Astrocyte of the cerebellum (primary cell): ENCODE measurements around the gene ZSWIM8.

Experiments
- DNase-seq: peaks from one replicate; pipeline ENCODE4 v3.0.0-alpha.2; 2011; ENCODE audit warnings: low read depth
- H3K4me3 ChIP-seq: 2 replicates; pipeline ENCODE4 v1.5.1; 2011; ENCODE audit warnings: mild to moderate bottlenecking, low read depth, low read length, moderate library complexity
- in situ Hi-C: cut with HindIII; loops from 2 replicates; pipeline ENCODE4 v1.10.0; 2017; ENCODE audit warnings: low sequenced_read_pairs
- TF ChIP-seq, protein P1 (sequence below): IDR thresholded peaks from 2 replicates; pipeline ENCODE4 v1.5.1; 2012; ENCODE audit warnings: low read length, low read depth, moderate library complexity, mild to moderate bottlenecking; ENCODE audit errors: missing control alignments

The ZSWIM8 gene

DNA sequence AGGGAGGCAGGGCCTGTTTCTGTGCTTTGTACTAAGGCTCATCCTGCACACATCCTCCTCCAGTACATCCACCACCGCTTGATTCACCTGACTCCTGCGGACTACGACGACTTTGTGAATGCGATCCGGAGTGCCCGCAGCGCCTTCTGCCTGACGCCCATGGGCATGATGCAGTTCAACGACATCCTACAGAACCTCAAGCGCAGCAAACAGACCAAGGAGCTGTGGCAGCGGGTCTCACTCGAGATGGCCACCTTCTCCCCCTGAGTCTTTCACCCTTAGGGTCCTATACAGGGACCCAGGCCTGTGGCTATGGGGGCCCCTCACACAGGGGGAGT lies 15.8 kb downstream of the ZSWIM8 start:
- TF ChIP-seq, protein P1, sequence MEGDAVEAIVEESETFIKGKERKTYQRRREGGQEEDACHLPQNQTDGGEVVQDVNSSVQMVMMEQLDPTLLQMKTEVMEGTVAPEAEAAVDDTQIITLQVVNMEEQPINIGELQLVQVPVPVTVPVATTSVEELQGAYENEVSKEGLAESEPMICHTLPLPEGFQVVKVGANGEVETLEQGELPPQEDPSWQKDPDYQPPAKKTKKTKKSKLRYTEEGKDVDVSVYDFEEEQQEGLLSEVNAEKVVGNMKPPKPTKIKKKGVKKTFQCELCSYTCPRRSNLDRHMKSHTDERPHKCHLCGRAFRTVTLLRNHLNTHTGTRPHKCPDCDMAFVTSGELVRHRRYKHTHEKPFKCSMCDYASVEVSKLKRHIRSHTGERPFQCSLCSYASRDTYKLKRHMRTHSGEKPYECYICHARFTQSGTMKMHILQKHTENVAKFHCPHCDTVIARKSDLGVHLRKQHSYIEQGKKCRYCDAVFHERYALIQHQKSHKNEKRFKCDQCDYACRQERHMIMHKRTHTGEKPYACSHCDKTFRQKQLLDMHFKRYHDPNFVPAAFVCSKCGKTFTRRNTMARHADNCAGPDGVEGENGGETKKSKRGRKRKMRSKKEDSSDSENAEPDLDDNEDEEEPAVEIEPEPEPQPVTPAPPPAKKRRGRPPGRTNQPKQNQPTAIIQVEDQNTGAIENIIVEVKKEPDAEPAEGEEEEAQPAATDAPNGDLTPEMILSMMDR = no peak
- DNase-seq = no peak
- in situ Hi-C loops = no loop called here
- no peak overlapping the region for H3K4me3 ChIP-seq

DNA sequence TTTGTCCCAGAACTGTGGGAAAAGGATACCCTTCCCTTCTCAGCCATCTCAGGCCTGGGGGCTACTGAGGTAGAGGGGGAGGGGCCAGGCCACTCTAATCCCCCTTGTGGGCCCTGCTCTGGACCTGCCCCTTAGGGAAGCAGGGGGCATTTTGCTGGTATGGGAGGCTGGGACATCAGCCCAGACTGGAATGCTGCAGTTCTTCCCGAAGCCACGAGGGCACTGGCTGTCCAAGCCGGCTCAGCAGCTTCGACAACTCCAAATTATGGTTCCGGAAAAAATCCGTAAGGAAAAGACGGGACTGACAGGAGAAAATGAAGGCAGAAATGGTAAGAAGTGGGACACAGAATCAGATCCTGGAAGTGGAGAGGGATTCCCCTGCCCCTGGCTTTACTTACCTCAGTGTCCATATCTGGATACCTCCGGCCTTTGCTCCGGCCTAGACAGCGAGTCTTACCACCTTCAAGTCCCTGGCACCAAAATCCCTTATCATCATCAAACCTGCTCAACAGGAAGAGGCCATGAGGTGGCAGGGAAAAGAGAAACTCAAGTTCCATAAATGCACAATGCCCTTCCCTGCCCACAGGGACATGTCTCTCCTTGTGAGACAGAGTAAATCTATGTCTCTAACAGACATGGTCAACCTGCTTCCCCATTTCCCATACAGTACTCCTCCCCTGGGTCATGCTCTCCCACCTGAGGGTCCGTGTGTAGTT lies 17.0 kb downstream of the ZSWIM8 start:
- in situ Hi-C loops = no loop called here
- no peak for DNase-seq
- no peak overlapping the region for H3K4me3 ChIP-seq
- TF ChIP-seq, protein P1 = no peak

DNA sequence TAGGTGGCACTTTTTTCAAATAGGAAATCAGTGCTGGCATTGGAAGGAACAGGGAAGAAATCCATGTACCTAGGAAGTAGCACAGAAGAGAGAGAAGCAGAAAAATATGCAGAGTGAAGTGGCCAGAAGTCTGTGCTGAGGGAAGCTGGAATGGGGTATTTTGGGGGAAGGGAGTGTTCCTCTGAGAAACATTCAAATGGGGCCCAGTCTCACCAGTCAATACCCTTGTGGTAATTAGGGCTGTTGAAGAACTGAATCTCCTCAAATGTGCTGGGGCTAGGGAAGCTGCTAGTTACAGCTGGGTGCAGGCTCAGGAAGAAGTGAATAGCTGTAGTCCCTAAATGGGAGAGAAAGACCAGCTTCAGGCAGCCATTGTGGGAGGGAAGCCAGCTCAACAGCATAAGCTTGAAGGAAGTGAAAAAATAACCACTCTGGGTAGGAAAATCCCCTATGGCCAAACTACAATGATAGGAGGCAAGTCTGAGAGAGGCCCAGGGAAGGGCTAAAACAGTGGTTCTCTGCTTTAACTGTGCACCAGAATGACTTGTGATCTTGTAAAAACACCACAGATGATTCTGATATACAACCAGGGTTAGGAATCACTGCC lies 18.4 kb downstream of the ZSWIM8 start:
- no peak for DNase-seq
- TF ChIP-seq, protein P1 = no peak
- no peak overlapping the region for H3K4me3 ChIP-seq
- in situ Hi-C loops = no loop called here

DNA sequence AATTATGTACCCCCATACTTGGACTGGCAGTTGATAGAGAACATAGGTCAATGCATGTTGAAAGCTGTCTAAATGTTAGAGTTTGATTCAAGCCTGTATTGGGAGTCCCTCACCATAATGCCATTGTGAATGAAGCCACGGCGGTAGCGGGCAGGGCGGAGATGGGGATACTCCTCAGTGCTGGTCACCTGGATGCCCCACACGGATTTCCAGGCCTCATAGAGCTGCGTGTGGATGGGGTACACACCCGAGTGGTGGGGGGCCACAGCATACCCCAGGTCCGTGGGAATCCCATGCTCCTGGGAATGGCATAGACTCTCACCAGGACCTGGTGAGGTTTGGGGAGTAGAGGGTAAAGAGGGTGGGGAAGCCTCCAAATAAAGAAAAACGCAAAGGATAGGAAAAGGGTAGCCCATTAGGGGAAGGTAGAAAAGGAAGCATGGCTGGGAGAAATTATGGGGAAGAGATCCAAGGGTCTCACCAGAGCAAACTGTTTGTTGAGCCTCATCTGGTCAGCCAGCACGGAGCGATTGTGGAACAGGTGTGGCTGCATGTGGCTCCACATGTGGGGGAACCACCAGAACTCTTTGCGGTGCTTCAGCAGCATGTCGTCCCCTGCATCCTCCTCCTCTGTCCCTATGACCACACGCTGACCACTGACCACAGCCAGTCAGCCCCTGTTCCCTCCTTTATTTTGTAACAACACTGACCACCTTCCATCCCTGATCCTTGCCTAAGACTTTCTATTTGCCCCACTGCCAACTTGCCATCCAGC lies 21.0 kb downstream of the ZSWIM8 start:
- DNase-seq = no peak
- in situ Hi-C loops = no loop called here
- no peak overlapping the region for H3K4me3 ChIP-seq
- TF ChIP-seq, protein P1 = no peak

DNA sequence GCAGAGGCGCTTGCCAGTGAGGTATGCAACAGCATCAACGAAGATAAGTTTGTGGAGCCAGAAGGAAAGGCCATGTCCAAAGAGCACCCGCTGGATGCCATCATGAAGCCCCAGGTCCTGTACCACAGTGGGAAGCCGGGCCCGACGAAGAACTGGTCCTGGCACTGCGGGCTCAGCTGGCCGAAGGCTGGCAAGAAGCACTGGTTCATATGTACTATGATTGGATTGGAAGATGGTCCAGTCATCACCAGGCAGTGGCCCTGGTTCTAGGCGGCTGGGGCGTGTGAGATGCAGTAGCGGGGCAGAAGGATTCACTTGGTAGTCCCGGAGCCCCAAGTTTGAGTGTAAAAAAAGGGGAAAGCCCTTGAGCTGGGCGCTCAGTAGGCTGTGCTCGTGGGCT lies 22.1 kb downstream of the ZSWIM8 start:
- no peak for DNase-seq
- H3K4me3 ChIP-seq = no peak overlapping the region
- in situ Hi-C loops = no loop called here
- TF ChIP-seq, protein P1 = no peak

DNA sequence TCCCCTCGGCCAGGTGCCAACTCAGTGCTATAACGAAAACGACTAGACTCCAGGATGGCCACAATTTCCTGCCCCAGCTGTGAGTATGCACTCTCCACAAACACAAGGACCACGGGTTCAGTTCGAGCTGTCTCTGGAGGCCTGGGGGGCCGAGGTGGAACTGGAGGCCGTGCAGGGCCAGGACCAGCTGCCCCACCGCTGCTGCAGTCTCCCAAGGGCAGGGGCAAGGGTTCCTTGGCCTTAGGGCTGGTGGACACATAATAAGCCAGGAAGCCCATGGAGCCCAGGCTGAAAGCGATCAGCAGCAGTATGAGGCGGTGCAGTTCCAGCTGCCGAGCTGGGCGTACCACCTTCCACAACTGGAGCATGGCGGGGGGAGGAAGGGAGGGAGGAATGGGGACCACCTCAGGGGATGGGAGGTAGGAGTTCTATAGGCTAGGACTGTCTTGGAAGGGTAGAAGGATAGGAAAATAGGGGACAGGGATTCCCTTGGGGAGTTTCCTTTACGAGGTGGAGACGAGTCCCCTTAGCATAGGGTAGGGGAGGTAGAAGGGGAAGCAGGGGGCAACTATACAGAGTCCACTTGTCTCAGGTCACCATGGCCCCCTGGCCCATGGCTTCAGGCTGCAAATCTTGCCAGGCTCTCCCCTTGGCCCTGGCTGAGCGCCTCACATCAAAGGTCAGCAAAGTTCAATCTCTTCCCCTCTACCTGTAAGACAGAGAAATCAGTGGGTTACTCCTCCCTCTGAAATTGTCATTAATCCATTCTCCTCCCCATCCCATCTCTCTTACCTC lies 22.8 kb downstream of the ZSWIM8 start:
- TF ChIP-seq, protein P1 = no peak
- no peak overlapping the region for H3K4me3 ChIP-seq
- in situ Hi-C loops = no loop called here
- DNase-seq = no peak
